GM18870 (cell line): ENCODE measurements around the gene HAUS3.
"Not testable (repeated sequence)": the region's sequence is repeated elsewhere in the genome, so short reads cannot be mapped to it uniquely, and the experiment has no call there.

Experiments
- ATAC-seq: cut with Tn5 transposase; IDR thresholded peaks from one replicate; pipeline ENCODE4 v1.9.1; 2021; ENCODE audit warnings: moderate library complexity; ENCODE audit not compliant: unreplicated experiment

HAUS3 gene

GRCh38 chr4:2222838-2223237 lies 19.1 kb downstream of the HAUS3 start:
- ATAC-seq: no peak

- ATAC-seq: not testable (repeated sequence)
Measured at GRCh38 chr4:2221378-2221777, 20.5 kb downstream of the HAUS3 start.

GRCh38 chr4:2220016-2220630 lies 21.8 kb downstream of the HAUS3 start:
- no peak for ATAC-seq

GRCh38 chr4:2219233-2219760 lies 22.6 kb downstream of the HAUS3 start:
- no peak for ATAC-seq

GRCh38 chr4:2218436-2218835 lies 23.5 kb downstream of the HAUS3 start:
- no peak for ATAC-seq

GRCh38 chr4:2217726-2218125 lies 24.2 kb downstream of the HAUS3 start:
- no peak for ATAC-seq

- ATAC-seq: no peak
Measured at GRCh38 chr4:2212831-2213230, 29.1 kb downstream of the HAUS3 start.

GRCh38 chr4:2202789-2203188 lies 39.1 kb downstream of the HAUS3 start:
- not testable (repeated sequence) for ATAC-seq

- no peak for ATAC-seq
Measured at GRCh38 chr4:2194496-2194895, 47.4 kb downstream of the HAUS3 start.

- ATAC-seq: no peak
Measured at GRCh38 chr4:2193326-2193725, 48.6 kb downstream of the HAUS3 start.

GRCh38 chr4:2186865-2187172 lies 55.1 kb downstream of the HAUS3 start:
- no peak for ATAC-seq

- ATAC-seq: no peak
Measured at GRCh38 chr4:2186133-2186864, 55.6 kb downstream of the HAUS3 start.

- no peak for ATAC-seq
Measured at GRCh38 chr4:2183394-2183793, 58.5 kb downstream of the HAUS3 start.

- ATAC-seq: no peak
Measured at GRCh38 chr4:2182994-2183393, 58.9 kb downstream of the HAUS3 start.

GRCh38 chr4:2180410-2180809 lies 61.5 kb downstream of the HAUS3 start:
- ATAC-seq: no peak

GRCh38 chr4:2179717-2180116 lies 62.2 kb downstream of the HAUS3 start:
- ATAC-seq: no peak

GRCh38 chr4:2178986-2179385 lies 62.9 kb downstream of the HAUS3 start:
- ATAC-seq: no peak
